Activated B cell treated with CpG ODN at 0.5 μM for 24 hours (primary cell): ENCODE data around the gene BPIFB2. TPM values are rescaled to one million over a fixed set of nuclear protein-coding genes. Genes with fewer than 3 reads are reported as not detected.

Experiments
- ATAC-seq: fragments of 200-7000 bp; cut with Tn5 transposase; one replicate; pipeline ENCODE4 v1.10.0; 2021; ENCODE audit warnings: low read depth, mild to moderate bottlenecking, moderate library complexity
- CTCF ChIA-PET: fragments of 350-600 bp; sonication (Branson Sonifier 250); formaldehyde crosslinking; loops from one replicate; lab custom pipeline; 2021; ENCODE audit warnings: antibody characterized with exemption; lab: Charles Lee
- POLR2A ChIA-PET: fragments of 350-600 bp; sonication (Branson Sonifier 250); formaldehyde crosslinking; loops from one replicate; lab custom pipeline; 2021; ENCODE audit warnings: antibody characterized with exemption; lab: Charles Lee
- DNase-seq: peaks from one replicate; pipeline ENCODE4 v3.0.0; 2022
- H3K27ac Mint-ChIP-seq: one replicate; pipeline ENCODE4 v1.8.0; 2020; ENCODE audit warnings: mixed read lengths
- H3K27me3 Mint-ChIP-seq: one replicate; pipeline ENCODE4 v1.8.0; 2021; ENCODE audit warnings: mixed read lengths
- H3K36me3 Mint-ChIP-seq: one replicate; pipeline ENCODE4 v1.8.0; 2021; ENCODE audit warnings: low read depth, mixed read lengths
- H3K4me1 Mint-ChIP-seq: one replicate; pipeline ENCODE4 v1.8.0; 2021; ENCODE audit warnings: mixed read lengths
- H3K4me3 Mint-ChIP-seq: one replicate; pipeline ENCODE4 v1.8.0; 2020; ENCODE audit warnings: mild to moderate bottlenecking, mixed read lengths
- H3K9me3 Mint-ChIP-seq: one replicate; pipeline ENCODE4 v1.8.0; 2020; ENCODE audit warnings: mixed read lengths
- CTCF ChIP-seq: fragments of 200-600 bp; IDR thresholded peaks from one replicate; pipeline ENCODE4 v1.8.0; 2022; ENCODE audit warnings: antibody characterized with exemption, mild to moderate bottlenecking
- intact Hi-C: fragments of 100-400 bp; cut with micrococcal nuclease; formaldehyde crosslinking; loops from one replicate; pipeline ENCODE4 v1.15.1; 2024
- total RNA-seq: library from RNA; stranded (reverse); gene quantifications from 2 replicates; pipeline ENCODE4 v1.2.3, GENCODE V29; 2022

The BPIFB2 gene
- total RNA-seq, 1 donor from 2014 or later: not detected

- no peaks in the 10 kb centered on the region for H3K27me3 Mint-ChIP-seq
- no peak for ATAC-seq
- no peak for TF ChIP-seq CTCF
- CTCF ChIA-PET: no interaction called here
- POLR2A ChIA-PET: no interaction called here
- H3K36me3 Mint-ChIP-seq: no peaks in the 10 kb centered on the region
- H3K9me3 Mint-ChIP-seq: peaks cover 4% of the 10 kb centered on the region
- no peaks in the 10 kb centered on the region for H3K4me1 Mint-ChIP-seq
- H3K27ac Mint-ChIP-seq: no peak overlapping the region
- no peak overlapping the region for H3K4me3 Mint-ChIP-seq
- intact Hi-C loops: no loop called here
- no peak for DNase-seq
Observed at GRCh38 chr20:33033381-33033780, 25.9 kb downstream of the BPIFB2 start.

DNA sequence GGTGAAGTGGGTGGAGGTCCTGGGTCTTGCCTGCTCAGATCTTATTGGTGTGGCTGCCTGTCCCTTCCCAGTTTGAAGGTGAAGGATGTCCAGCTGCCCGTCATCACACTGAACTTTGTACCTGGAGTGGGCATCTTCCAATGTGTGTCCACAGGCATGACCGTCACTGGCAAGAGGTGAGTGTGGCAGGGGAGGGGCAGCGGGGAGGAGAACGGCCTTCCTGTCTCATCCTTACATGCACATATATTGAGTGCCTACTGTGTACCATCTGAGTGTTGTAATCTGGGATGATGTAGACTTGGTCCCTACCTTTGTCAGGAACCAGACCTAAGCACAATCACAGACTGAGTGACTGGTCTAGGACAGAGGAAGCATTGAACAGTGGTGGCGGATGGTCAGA lies 26.6 kb downstream of the BPIFB2 start:
- Mint-ChIP-seq H3K27me3 (no peaks in the 10 kb centered on the region), H3K4me1 (no peaks in the 10 kb centered on the region), H3K36me3 (no peaks in the 10 kb centered on the region), H3K4me3 (no peak overlapping the region), H3K9me3 (peaks cover 4% of the 10 kb centered on the region), H3K27ac (no peak overlapping the region)
- no peak for ATAC-seq
- intact Hi-C loops: no loop called here
- ChIA-PET POLR2A (no interaction called here), CTCF (no interaction called here)
- no peak for TF ChIP-seq CTCF
- no peak for DNase-seq

GRCh38 chr20:33034901-33035492 lies 27.5 kb downstream of the BPIFB2 start:
- H3K4me3 Mint-ChIP-seq: no peak overlapping the region
- no peak for TF ChIP-seq CTCF
- intact Hi-C loops: no loop called here
- no peak overlapping the region for H3K27ac Mint-ChIP-seq
- DNase-seq: no peak
- ChIA-PET CTCF (no interaction called here), POLR2A (no interaction called here)
- H3K27me3 Mint-ChIP-seq: no peaks in the 10 kb centered on the region
- H3K9me3 Mint-ChIP-seq: peaks cover 4% of the 10 kb centered on the region
- no peak for ATAC-seq
- no peaks in the 10 kb centered on the region for H3K36me3 Mint-ChIP-seq
- H3K4me1 Mint-ChIP-seq: no peaks in the 10 kb centered on the region

DNA sequence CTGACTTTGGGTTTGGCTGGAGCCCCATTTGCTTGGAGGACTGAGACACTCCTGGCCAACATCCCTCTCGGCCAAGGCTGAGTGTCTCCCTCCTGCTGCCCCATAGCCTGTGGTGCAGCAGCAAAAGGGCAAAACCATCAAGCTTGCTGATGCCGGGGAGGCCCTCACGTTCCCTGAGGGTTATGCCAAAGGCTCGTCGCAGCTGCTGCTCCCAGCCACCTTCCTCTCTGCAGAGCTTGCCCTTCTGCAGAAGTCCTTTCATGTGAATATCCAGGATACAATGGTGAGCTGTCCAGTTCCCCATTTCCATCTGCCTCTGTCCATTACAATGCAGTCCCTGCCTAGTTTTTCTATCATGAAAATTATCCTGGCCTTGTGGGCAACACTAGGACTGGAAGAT lies 30.0 kb downstream of the BPIFB2 start:
- Mint-ChIP-seq H3K27me3 (no peaks in the 10 kb centered on the region), H3K9me3 (peaks cover 4% of the 10 kb centered on the region), H3K4me1 (no peaks in the 10 kb centered on the region), H3K27ac (no peak overlapping the region), H3K4me3 (no peak overlapping the region), H3K36me3 (no peaks in the 10 kb centered on the region)
- ATAC-seq (no peak), DNase-seq (no peak)
- TF ChIP-seq CTCF: no peak
- intact Hi-C loops: no loop called here
- ChIA-PET POLR2A (no interaction called here), CTCF (no interaction called here)

DNA sequence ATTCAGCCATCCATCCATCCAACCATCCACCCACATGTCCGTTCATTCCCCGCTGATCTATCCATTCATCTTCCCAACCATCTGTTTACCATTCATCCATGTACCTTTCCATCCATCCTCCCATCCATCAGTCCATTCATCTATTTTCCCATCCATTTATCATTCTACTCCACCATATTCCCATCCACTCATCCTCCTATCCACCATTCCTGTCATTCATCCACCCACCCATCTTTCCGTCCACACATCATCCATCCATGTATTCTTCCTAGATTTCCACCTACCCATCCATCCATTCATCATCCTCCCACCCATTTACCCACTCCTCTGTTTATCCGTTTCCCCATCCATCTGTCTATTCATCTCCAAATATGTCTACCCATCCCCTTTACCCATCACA lies 30.7 kb downstream of the BPIFB2 start:
- ChIA-PET CTCF (no interaction called here), POLR2A (no interaction called here)
- no peaks in the 10 kb centered on the region for H3K36me3 Mint-ChIP-seq
- DNase-seq (no peak), ATAC-seq (no peak)
- H3K4me3 Mint-ChIP-seq: no peak overlapping the region
- intact Hi-C loops: no loop called here
- no peak overlapping the region for H3K27ac Mint-ChIP-seq
- no peaks in the 10 kb centered on the region for H3K4me1 Mint-ChIP-seq
- no peak for TF ChIP-seq CTCF
- H3K9me3 Mint-ChIP-seq: peaks cover 1% of the 10 kb centered on the region
- no peaks in the 10 kb centered on the region for H3K27me3 Mint-ChIP-seq
